GM06990 (cell line): ENCODE results near the gene TUNAR.

Source experiments
- DNase-seq: peaks from one replicate; pipeline ENCODE4 v3.0.0-alpha.2; 2011; ENCODE audit not compliant: insufficient read length; ENCODE audit errors: extremely low read depth
- H3K27me3 ChIP-seq: replicated peaks from 2 replicates; pipeline ENCODE4 v1.6.0; 2011; ENCODE audit warnings: low read length; ENCODE audit not compliant: control insufficient read depth, insufficient read depth
- H3K36me3 ChIP-seq: 2 replicates; pipeline ENCODE4 v1.5.1; 2011; ENCODE audit warnings: low read length; ENCODE audit not compliant: control insufficient read depth, insufficient read depth
- H3K4me3 ChIP-seq: replicated peaks from 2 replicates; pipeline ENCODE4 v1.5.1; 2011; ENCODE audit warnings: low read depth, mild to moderate bottlenecking, control low read depth, low read length
- CTCF ChIP-seq: IDR thresholded peaks from 2 replicates; pipeline ENCODE4 v1.5.1; 2011; ENCODE audit warnings: low read length, control low read depth, mild to moderate bottlenecking, inconsistent platforms; ENCODE audit not compliant: insufficient read depth, poor library complexity, severe bottlenecking

The TUNAR gene

GRCh38 chr14:95871531-95871930, 5.1 kb upstream of the TUNAR start:
- no peak for TF ChIP-seq CTCF
- Histone ChIP-seq H3K4me3 (no peak overlapping the region), H3K27me3 (no peaks in the 10 kb centered on the region; the same call in none of the 2 replicates), H3K36me3 (no peaks in the 10 kb centered on the region)
- DNase-seq, result no peak

GRCh38 chr14:95872777-95873176, 3.9 kb upstream of the TUNAR start:
- Histone ChIP-seq H3K36me3 (no peaks in the 10 kb centered on the region), H3K27me3 (no peaks in the 10 kb centered on the region; the same call in none of the 2 replicates), H3K4me3 (no peak overlapping the region)
- DNase-seq, result no peak
- TF ChIP-seq CTCF, result no peak

- no peaks in the 10 kb centered on the region; the same call in none of the 2 replicates for H3K27me3 ChIP-seq
- no peak for DNase-seq
- H3K36me3 ChIP-seq, result no peaks in the 10 kb centered on the region
- no peak for TF ChIP-seq CTCF
- no peak overlapping the region for H3K4me3 ChIP-seq
These were observed 536 bp upstream of the TUNAR start for GRCh38 chr14:95875831-95876760.

GRCh38 chr14:95877633-95878032, 1.0 kb downstream of the TUNAR start:
- TF ChIP-seq CTCF, result no peak
- no peaks in the 10 kb centered on the region; the same call in none of the 2 replicates for H3K27me3 ChIP-seq

GRCh38 chr14:95884377-95884776, 7.7 kb downstream of the TUNAR start:
- TF ChIP-seq CTCF, result no peak
- no peak for DNase-seq
- H3K4me3 ChIP-seq, result no peak overlapping the region
- H3K27me3 ChIP-seq, result peaks cover 1% of the 10 kb centered on the region
- no peaks in the 10 kb centered on the region for H3K36me3 ChIP-seq

More at GRCh38 chr14:95877633-95878032, 1.0 kb downstream of the TUNAR start:
- DNase-seq, result no peak
- H3K4me3 ChIP-seq, result no peak overlapping the region
- H3K36me3 ChIP-seq, result no peaks in the 10 kb centered on the region
